Activated T-helper 2 cell treated with anti-CD3 and anti-CD28 coated beads, Interferon-gamma antibody, Interleukin-2, Interleukin-4, amounts not matched to agents 10 μg/mL and 5 μg/mL and 100 μg/mL, durations not matched to agents 14 hours and 24 hours and 36 hours (primary cell): ENCODE results near the gene TMEM271. TPM values are rescaled to one million over a fixed set of nuclear protein-coding genes. Genes with fewer than 3 reads are reported as not detected.
"Not testable (repeated sequence)": the region's sequence is repeated elsewhere in the genome, so short reads cannot be mapped to it uniquely, and the experiment has no call there.

Source experiments
- DNase-seq: peaks from one replicate; pipeline ENCODE4 v3.0.0; 2021; ENCODE audit warnings: low spot score
- H3K27ac Mint-ChIP-seq: one replicate; pipeline ENCODE4 v1.8.0; 2021; ENCODE audit warnings: mixed read lengths
- H3K27me3 Mint-ChIP-seq: one replicate; pipeline ENCODE4 v1.8.0; 2021; ENCODE audit warnings: low read depth, mixed read lengths
- H3K36me3 Mint-ChIP-seq: one replicate; pipeline ENCODE4 v1.8.0; 2021; ENCODE audit warnings: low read depth, mixed read lengths
- H3K4me1 Mint-ChIP-seq: one replicate; pipeline ENCODE4 v1.8.0; 2021; ENCODE audit warnings: low read depth, mixed read lengths
- H3K4me3 Mint-ChIP-seq: one replicate; pipeline ENCODE4 v1.8.0; 2021; ENCODE audit warnings: low read depth, mild to moderate bottlenecking, moderate library complexity, mixed read lengths
- H3K9me3 Mint-ChIP-seq: one replicate; pipeline ENCODE4 v1.8.0; 2021; ENCODE audit warnings: mixed read lengths
- intact Hi-C: fragments of 100-400 bp; cut with micrococcal nuclease; formaldehyde crosslinking; loops from one replicate; pipeline ENCODE4 v1.15.1; 2023
- total RNA-seq: library from RNA; stranded (reverse); gene quantifications from 2 replicates; pipeline ENCODE4 v1.2.3, GENCODE V29; 2022

Gene TMEM271
- total RNA-seq, 1 donor from 2014 or later: not detected

DNA sequence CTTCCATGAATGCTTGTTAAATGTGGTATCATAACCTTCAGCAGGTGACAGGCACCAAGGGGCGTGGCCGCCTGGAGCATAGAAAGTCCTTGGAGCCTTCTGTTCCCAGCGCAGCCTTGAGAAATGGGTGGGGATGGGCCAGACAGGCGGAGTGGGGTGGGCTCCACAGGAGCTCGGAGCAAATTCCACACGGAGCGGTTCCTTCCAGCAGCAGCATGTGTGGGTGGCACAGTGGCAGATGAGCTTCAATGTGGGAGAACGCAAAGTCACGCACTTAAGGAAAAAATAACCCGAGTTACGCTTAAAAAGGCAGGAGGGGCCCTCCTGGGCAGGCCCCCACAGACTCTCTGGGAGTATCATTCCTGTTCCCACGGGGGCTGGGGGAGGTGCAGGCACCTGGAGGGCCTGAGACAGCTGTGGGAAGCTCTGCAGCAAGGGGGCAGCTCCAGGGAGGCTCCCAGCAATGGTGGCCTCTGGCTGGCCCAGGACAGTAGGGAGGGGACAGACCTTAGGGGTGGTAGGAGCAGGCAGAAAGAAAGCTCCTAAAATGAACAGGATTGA is 15.3 kb downstream of the TMEM271 start:
- intact Hi-C loops: no loop called here
- no peak overlapping the region for H3K4me3 Mint-ChIP-seq

DNA sequence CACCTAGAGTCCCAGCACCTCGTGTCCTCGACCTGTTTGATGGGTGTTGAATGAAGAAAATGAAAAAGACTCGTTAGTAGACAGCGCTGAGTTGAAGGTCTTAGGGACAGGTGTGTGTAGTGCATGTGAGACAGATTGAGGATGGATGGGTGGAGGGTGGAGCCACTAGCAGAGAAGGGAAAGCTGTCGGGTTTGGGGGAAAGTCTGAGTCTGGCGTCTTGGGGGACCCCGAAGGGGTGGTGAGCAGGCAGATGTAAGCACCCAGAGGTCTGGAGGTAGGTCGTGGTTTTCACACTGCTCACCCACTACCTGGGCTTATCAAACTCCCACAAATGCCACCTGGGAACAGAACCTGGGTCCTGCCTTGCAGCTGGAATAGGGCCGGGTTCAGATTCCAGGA is 16.0 kb downstream of the TMEM271 start:
- H3K9me3 Mint-ChIP-seq: peaks cover 32% of the 10 kb centered on the region
- no peak overlapping the region for H3K27ac Mint-ChIP-seq
- H3K4me1 Mint-ChIP-seq: no peaks in the 10 kb centered on the region
- H3K36me3 Mint-ChIP-seq: no peaks in the 10 kb centered on the region
- no peaks in the 10 kb centered on the region for H3K27me3 Mint-ChIP-seq
- DNase-seq: no peak
- no peak overlapping the region for H3K4me3 Mint-ChIP-seq
- intact Hi-C loops: no loop called here

More for the DNA sequence above, 15.3 kb downstream of the TMEM271 start:
- no peak overlapping the region for H3K27ac Mint-ChIP-seq
- peaks cover 32% of the 10 kb centered on the region for H3K9me3 Mint-ChIP-seq
- no peaks in the 10 kb centered on the region for H3K27me3 Mint-ChIP-seq
- H3K4me1 Mint-ChIP-seq: no peaks in the 10 kb centered on the region
- no peaks in the 10 kb centered on the region for H3K36me3 Mint-ChIP-seq
- DNase-seq: no peak

DNA sequence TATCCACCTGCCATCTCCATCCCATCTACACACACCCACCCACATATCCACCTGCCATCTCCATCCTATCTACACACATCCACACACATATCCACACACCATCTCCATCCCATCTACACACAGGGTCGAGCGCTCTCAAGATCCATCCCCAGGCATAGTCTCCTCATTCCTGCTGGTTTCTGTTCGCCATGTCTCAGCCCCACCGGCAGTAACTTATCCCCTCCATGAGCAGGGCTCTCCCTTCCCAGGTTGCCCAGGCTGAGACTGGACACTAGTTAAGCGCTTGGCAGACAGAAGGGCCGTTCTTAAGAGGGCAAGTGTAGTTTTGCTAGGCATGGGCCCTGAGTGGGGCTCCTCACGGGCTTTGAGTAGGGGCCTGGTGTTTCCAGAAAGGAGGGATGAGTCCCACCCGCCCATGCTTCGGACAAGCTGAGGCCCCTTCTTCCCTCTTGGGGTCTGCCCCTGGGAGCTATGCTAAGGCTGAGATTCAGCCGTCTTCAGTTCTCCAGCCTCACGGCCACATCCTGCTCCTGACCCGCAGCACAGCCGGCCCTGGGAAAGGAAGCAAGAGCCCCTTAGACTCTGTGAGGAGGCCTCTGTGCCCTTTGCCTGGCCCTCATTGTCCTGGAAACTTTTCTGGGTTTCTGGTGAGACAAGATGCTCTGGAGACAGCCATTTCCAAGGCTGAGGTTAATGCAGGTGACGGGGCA is 20.4 kb downstream of the TMEM271 start:
- DNase-seq: no peak
- Mint-ChIP-seq H3K4me1 (no peaks in the 10 kb centered on the region), H3K36me3 (no peaks in the 10 kb centered on the region), H3K27ac (no peak overlapping the region), H3K9me3 (peaks cover 31% of the 10 kb centered on the region), H3K27me3 (no peaks in the 10 kb centered on the region), H3K4me3 (no peak overlapping the region)
- intact Hi-C loops: no loop called here

DNA sequence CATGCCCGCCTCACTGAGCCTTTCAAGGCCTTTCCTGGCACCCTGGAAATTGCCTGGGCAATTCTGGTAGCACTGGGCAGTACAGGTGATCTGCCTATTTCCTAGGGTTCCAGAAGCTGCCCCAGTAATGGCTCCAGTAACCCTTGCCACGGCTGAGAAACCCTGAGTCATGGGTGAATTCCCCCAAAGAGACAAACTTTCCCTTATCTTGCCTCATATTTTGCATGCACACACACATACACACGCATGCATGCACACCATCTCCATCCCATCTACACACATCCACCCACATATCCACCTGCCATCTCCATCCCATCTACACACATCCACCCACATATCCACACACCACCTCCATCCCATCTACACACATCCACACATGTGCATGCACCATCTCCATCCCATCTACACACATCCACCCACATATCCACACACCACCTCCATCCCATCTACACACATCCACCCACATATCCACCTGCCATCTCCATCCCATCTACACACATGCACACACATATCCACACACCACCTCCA is 21.2 kb downstream of the TMEM271 start:
- peaks cover 28% of the 10 kb centered on the region for H3K9me3 Mint-ChIP-seq
- H3K4me1 Mint-ChIP-seq, intact Hi-C loops, H3K36me3 Mint-ChIP-seq, H3K27me3 Mint-ChIP-seq, H3K4me3 Mint-ChIP-seq, DNase-seq, H3K27ac Mint-ChIP-seq: not testable (repeated sequence)

DNA sequence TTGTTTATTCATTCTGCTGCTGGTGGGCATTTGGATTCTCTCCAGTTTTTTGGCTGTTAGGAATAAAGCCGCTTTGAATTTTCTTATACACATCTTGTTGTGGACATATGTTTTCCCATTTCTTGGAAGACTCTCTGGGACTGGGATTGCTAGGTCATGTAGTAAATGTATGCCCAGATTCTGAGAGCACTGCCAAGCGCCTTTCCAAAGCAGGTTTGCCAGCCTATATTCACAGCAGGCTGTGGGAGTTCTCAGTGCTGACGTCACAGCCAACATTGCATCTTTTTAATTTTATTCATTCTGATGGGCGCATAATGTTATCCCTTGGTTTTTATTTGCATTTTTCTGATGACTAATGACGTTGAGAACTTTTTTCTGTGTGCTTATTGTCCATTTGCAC is 24.1 kb downstream of the TMEM271 start:
- no peaks in the 10 kb centered on the region for H3K27me3 Mint-ChIP-seq
- intact Hi-C loops: no loop called here
- H3K4me3 Mint-ChIP-seq: no peak overlapping the region
- H3K4me1 Mint-ChIP-seq: no peaks in the 10 kb centered on the region
- no peaks in the 10 kb centered on the region for H3K36me3 Mint-ChIP-seq
- peaks cover 35% of the 10 kb centered on the region for H3K9me3 Mint-ChIP-seq
- no peak overlapping the region for H3K27ac Mint-ChIP-seq
- no peak for DNase-seq

DNA sequence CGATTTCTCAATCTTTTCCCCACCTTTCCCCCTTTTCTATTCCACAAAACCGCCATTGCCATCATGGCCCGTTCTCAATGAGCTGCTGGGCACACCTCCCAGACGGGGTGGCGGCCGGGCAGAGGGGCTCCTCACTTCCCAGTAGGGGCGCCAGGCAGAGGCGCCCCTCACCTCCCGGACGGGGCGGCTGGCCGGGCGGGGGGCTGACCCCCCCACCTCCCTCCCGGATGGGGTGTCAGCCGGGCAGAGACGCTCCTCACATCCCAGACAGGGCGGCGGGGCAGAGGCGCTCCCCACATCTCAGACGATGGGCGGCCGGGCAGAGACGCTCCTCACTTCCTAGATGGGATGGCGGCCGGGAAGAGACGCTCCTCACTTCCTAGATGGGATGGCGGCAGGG is 25.8 kb downstream of the TMEM271 start:
- H3K4me3 Mint-ChIP-seq, H3K27ac Mint-ChIP-seq, DNase-seq, intact Hi-C loops, H3K4me1 Mint-ChIP-seq, H3K27me3 Mint-ChIP-seq, H3K36me3 Mint-ChIP-seq: not testable (repeated sequence)
- H3K9me3 Mint-ChIP-seq: peaks cover 43% of the 10 kb centered on the region

DNA sequence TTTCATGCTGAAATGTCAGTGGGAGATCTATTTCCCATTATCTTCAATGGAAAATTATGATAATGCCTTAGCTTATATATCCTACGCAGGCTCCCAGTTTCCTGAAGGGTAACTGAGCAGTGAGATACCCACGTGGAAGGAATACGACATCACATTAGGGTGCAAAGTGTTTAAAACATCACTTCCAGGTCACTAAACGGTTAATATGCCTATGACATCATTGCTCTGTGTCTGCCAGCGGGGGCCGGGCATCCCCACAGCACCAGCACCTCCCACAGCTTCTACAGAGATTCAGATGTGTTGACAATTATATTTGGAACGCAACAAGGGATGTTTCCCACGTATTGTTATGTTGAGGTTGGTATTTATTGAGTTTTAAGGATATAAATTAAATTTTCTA is 27.1 kb downstream of the TMEM271 start:
- no peak overlapping the region for H3K27ac Mint-ChIP-seq
- H3K9me3 Mint-ChIP-seq: peaks cover 44% of the 10 kb centered on the region
- no peak for DNase-seq
- H3K4me3 Mint-ChIP-seq: no peak overlapping the region
- H3K27me3 Mint-ChIP-seq: no peaks in the 10 kb centered on the region
- no peaks in the 10 kb centered on the region for H3K4me1 Mint-ChIP-seq
- no peaks in the 10 kb centered on the region for H3K36me3 Mint-ChIP-seq
- intact Hi-C loops: no loop called here

DNA sequence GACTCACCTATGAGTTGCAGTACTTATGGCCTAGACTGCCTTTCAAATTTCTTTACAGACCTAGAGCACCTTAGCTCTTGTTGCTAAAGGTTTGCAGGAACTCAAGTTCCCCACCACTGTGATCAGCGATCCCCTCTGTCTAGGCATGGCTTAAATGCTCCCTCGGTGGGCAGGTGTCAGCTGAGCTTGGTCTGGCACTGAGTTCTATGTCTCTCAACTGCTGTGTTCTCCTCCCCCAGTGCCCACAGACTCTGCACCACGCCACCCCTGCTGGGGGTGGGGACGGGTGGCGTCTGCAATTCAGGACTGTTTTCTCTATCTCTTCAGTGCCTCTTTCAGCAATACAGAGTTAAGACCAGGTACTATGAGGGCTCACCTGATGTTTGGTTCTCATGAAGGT is 30.5 kb downstream of the TMEM271 start:
- no peak for DNase-seq
- H3K27me3 Mint-ChIP-seq: no peaks in the 10 kb centered on the region
- intact Hi-C loops: no loop called here
- H3K27ac Mint-ChIP-seq: no peak overlapping the region
- no peak overlapping the region for H3K4me3 Mint-ChIP-seq
- no peaks in the 10 kb centered on the region for H3K36me3 Mint-ChIP-seq
- H3K4me1 Mint-ChIP-seq: no peaks in the 10 kb centered on the region
- H3K9me3 Mint-ChIP-seq: peaks cover 27% of the 10 kb centered on the region

DNA sequence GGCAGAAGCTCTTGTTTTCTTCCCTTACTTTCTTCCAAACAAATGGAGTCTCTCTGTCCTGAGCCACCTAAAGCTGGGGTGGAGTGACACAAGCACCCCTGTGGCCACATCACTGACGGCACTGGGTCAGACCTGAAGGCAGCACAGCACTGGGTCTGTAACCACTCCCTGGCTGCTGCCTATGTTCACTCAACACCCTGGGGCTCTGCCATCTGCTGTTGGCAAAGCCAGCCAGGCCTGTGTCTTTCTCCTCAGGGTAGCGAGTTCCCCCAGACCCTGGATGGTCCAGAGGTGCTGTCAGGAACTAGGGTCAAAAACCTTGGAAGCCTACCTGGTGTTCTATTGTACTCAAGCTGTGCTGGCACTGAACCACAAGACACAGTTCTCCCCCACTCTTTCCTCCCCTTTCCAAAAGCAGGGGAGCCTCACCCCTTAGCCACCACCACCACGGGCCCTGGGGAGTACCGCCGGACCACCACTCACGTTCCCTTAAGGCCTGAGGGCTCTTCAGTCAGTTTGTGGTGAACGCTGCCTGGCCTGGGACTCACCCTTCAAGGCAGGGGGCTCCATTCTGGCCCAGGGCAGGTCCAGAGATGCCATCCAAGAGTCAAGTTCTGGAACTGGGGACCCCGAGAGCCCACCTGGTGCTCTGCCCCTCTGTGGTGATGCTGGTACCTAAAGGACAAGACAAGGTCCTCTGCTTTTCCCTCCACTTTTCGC is 31.5 kb downstream of the TMEM271 start:
- no peaks in the 10 kb centered on the region for H3K27me3 Mint-ChIP-seq
- H3K27ac Mint-ChIP-seq: no peak overlapping the region
- no peaks in the 10 kb centered on the region for H3K36me3 Mint-ChIP-seq
- intact Hi-C loops: no loop called here
- H3K4me1 Mint-ChIP-seq: no peaks in the 10 kb centered on the region
- H3K4me3 Mint-ChIP-seq: no peak overlapping the region
- peaks cover 24% of the 10 kb centered on the region for H3K9me3 Mint-ChIP-seq
- DNase-seq: no peak

DNA sequence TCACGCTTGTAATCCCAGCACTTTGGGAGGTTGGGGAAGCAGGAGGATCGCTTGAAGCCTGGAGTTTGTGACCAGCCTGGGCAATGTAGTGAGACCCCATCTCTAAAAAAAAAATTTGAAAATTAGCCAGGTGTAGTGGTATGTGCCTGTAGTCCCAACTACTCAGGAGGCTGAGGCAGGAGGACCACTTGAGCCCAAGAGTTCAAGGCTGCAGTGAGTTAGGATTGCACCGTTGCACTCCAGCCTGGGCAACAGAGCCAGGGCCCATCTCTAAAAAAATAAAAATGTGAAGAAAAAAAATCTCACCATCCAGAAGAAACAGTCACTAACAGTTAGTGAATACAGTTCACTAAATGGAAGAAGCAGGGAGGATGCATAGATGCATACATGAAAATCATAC is 34.8 kb downstream of the TMEM271 start:
- Mint-ChIP-seq H3K36me3 (peaks cover 19% of the 10 kb centered on the region), H3K4me1 (no peaks in the 10 kb centered on the region), H3K27me3 (no peaks in the 10 kb centered on the region), H3K27ac (no peak overlapping the region), H3K4me3 (no peak overlapping the region), H3K9me3 (peaks cover 12% of the 10 kb centered on the region)
- DNase-seq: no peak
- intact Hi-C loops: no loop called here

DNA sequence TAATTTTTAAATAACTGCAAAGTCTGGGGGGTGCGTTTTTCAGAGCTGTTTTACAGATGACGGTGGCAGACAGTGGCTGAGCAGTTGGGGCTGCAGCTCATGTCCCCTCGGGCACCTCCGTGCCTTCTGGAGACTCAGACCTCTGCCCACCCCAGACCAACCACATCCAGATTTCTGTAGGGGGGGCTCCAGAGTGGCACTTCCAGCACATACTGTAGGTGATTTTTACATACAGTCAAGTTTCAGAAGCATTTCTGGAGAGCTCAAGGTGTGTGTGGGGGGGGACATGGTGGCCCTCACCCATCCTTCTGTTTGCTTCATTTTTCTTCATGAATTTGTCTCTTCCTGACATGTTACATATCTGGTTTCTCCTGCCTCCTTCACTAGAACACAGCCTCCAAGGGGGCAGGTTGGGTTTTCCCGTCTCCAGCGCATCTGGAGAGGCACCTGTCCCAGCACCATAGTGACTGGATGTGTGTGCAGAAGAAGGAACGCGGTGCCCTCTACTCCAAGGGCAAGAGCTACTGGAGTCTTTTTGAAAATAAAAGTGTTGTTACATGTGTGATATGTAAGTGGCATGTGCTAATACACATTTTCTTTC is 37.5 kb downstream of the TMEM271 start:
- Mint-ChIP-seq H3K36me3 (peaks cover 36% of the 10 kb centered on the region), H3K27me3 (no peaks in the 10 kb centered on the region), H3K9me3 (peaks cover 1% of the 10 kb centered on the region), H3K4me3 (no peak overlapping the region), H3K27ac (no peak overlapping the region), H3K4me1 (no peaks in the 10 kb centered on the region)
- DNase-seq: no peak
- intact Hi-C loops: no loop called here

DNA sequence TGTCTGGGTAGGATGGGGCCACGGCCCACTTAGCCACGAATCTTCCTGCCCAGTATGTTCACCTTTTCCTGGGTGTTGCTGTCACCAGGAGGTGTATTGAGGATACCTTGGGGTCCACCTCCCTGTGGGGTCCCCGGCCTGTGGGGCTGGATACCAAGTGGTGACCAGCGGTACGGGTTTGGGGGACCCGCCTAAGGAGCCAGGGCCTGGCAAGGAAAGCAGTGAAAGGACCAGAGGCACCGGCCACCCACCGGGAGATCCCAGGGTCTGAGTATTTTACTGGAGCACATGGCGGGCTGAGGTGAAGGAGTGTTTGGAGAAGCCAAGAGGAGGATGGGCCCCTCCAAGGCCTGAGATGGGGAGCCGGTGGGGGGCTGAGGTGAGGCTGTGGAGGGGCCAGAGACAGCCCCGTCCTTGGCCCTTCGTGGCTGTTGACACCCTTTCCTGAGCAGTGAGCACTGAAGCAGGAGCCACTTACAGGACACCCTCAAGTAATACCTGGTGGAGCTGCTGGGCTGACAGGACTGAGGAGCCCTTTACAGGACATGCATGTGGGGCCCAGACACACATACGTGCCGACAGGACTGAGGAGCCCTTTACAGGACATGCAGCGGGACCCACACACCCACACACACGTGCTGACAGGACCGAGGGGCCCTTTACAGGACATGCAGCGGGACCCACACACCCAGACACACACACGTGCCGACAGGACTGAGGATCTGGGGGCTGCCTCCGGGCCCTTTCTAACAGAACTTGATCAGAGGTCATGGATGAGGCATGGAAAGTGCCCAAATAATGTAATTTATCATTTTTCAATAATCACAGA is 38.4 kb downstream of the TMEM271 start:
- Mint-ChIP-seq H3K9me3 (no peaks in the 10 kb centered on the region), H3K27ac (no peak overlapping the region), H3K4me1 (no peaks in the 10 kb centered on the region), H3K4me3 (no peak overlapping the region), H3K27me3 (no peaks in the 10 kb centered on the region), H3K36me3 (peaks cover 46% of the 10 kb centered on the region)
- intact Hi-C loops: no loop called here
- DNase-seq: no peak
